Astrocyte (in vitro differentiated cells and primary cell): ENCODE data around the gene HBP1.

Experiments
- CTCF ChIP-seq: IDR thresholded peaks from 2 replicates; pipeline ENCODE4 v1.5.1; 2011; ENCODE audit warnings: low read depth, mild to moderate bottlenecking, inconsistent platforms, low read length, moderate library complexity; ENCODE audit not compliant: insufficient read depth
- EZH2 ChIP-seq: IDR thresholded peaks from 2 replicates; pipeline ENCODE4 v1.6.1; 2012; ENCODE audit warnings: mild to moderate bottlenecking, low read length, inconsistent platforms; ENCODE audit not compliant: insufficient read depth

- TF ChIP-seq CTCF: no peak
- no peak for TF ChIP-seq EZH2
These were observed 79.9 kb downstream of the HBP1 start for GRCh38 chr7:107248551-107249316.
